H9 (cell line): ENCODE measurements around the gene CAPN14. TPM values are rescaled to one million over a fixed set of nuclear protein-coding genes. Genes with fewer than 3 reads are reported as not detected.

Source experiments
- DNase-seq: peaks from one replicate; pipeline ENCODE4 v3.0.0-alpha.2; 2017
- H2AFZ ChIP-seq: one replicate; pipeline ENCODE4 v1.6.1; 2013; ENCODE audit warnings: mild to moderate bottlenecking, low read length, control low read depth, moderate library complexity
- H2AK5ac ChIP-seq: 2 replicates; pipeline ENCODE4 v1.6.1; 2013; ENCODE audit warnings: low read length, control low read depth, mixed read lengths; ENCODE audit not compliant: insufficient read length
- H2BK120ac ChIP-seq: one replicate; pipeline ENCODE4 v1.6.1; 2013; ENCODE audit warnings: low read depth, mild to moderate bottlenecking, low read length, control low read depth, inconsistent platforms; ENCODE audit not compliant: poor library complexity, severe bottlenecking
- H2BK12ac ChIP-seq: 2 replicates; pipeline ENCODE4 v1.6.1; 2013; ENCODE audit warnings: low read length, control low read depth, mixed read lengths, low read depth; ENCODE audit not compliant: insufficient read length
- H2BK15ac ChIP-seq: 2 replicates; pipeline ENCODE4 v1.6.1; 2013; ENCODE audit warnings: low read depth, low read length, control low read depth
- H2BK20ac ChIP-seq: one replicate; pipeline ENCODE4 v1.6.1; 2013; ENCODE audit warnings: low read depth, mild to moderate bottlenecking, low read length, control low read depth, inconsistent platforms; ENCODE audit not compliant: poor library complexity, severe bottlenecking
- H2BK5ac ChIP-seq: 2 replicates; pipeline ENCODE4 v1.6.1; 2013; ENCODE audit warnings: low read length, control low read depth, mixed read lengths; ENCODE audit not compliant: insufficient read length
- H3K14ac ChIP-seq: 2 replicates; pipeline ENCODE4 v1.6.1; 2013; ENCODE audit warnings: low read length, control low read depth; ENCODE audit not compliant: insufficient read depth
- H3K18ac ChIP-seq: 2 replicates; pipeline ENCODE4 v1.6.1; 2013; ENCODE audit warnings: low read depth, mild to moderate bottlenecking, mixed read lengths, low read length, control low read depth; ENCODE audit not compliant: insufficient read length
- H3K23ac ChIP-seq: 2 replicates; pipeline ENCODE4 v1.6.1; 2013; ENCODE audit warnings: low read length, control low read depth, mixed read lengths, low read depth; ENCODE audit not compliant: insufficient read length
- H3K23me2 ChIP-seq: 2 replicates; pipeline ENCODE4 v1.6.1; 2013; ENCODE audit warnings: low read depth, mild to moderate bottlenecking, mixed read lengths, low read length, control low read depth; ENCODE audit not compliant: insufficient read length, poor library complexity, severe bottlenecking
- H3K27ac ChIP-seq: 2 replicates; pipeline ENCODE4 v1.5.1; 2013; ENCODE audit warnings: low read length, control low read depth, mixed read lengths, low read depth; ENCODE audit not compliant: insufficient read length
- H3K27me3 ChIP-seq: 2 replicates; pipeline ENCODE4 v1.6.1; 2013; ENCODE audit warnings: low read length, control low read depth, inconsistent platforms; ENCODE audit not compliant: insufficient read depth
- H3K4ac ChIP-seq: 2 replicates; pipeline ENCODE4 v1.6.1; 2013; ENCODE audit warnings: low read depth, mild to moderate bottlenecking, control low read depth, inconsistent platforms, low read length, moderate library complexity
- H3K4me1 ChIP-seq: 2 replicates; pipeline ENCODE4 v1.6.1; 2013; ENCODE audit warnings: low read length, control low read depth, inconsistent platforms; ENCODE audit not compliant: insufficient read depth
- H3K4me2 ChIP-seq: 2 replicates; pipeline ENCODE4 v1.6.1; 2013; ENCODE audit warnings: low read length, control low read depth, mixed read lengths; ENCODE audit not compliant: insufficient read length, insufficient read depth
- H3K56ac ChIP-seq: 2 replicates; pipeline ENCODE4 v1.6.1; 2013; ENCODE audit warnings: low read depth, mild to moderate bottlenecking, mixed read lengths, low read length, control low read depth; ENCODE audit not compliant: insufficient read length
- H3K79me1 ChIP-seq: 2 replicates; pipeline ENCODE4 v1.6.1; 2013; ENCODE audit warnings: low read depth, mild to moderate bottlenecking, moderate library complexity, low read length, control low read depth, inconsistent platforms; ENCODE audit not compliant: insufficient read depth, poor library complexity, severe bottlenecking
- H3K79me2 ChIP-seq: 2 replicates; pipeline ENCODE4 v1.6.1; 2013; ENCODE audit warnings: low read length, control low read depth, inconsistent platforms; ENCODE audit not compliant: insufficient read depth
- H3K9ac ChIP-seq: 2 replicates; pipeline ENCODE4 v1.6.1; 2013; ENCODE audit warnings: low read length, control low read depth, mixed read lengths; ENCODE audit not compliant: insufficient read length; ENCODE audit errors: extremely low read depth
- H3K9me3 ChIP-seq: one replicate; pipeline ENCODE4 v1.6.1; 2013; ENCODE audit warnings: low read depth, low read length, inconsistent platforms; ENCODE audit not compliant: control insufficient read depth
- H3T11ph ChIP-seq: one replicate; pipeline ENCODE4 v1.6.1; 2013; ENCODE audit warnings: mild to moderate bottlenecking, low read length, control low read depth, inconsistent platforms
- H4K20me1 ChIP-seq: one replicate; pipeline ENCODE4 v1.6.1; 2013; ENCODE audit not compliant: control insufficient read depth, insufficient read length, insufficient read depth
- H4K5ac ChIP-seq: 2 replicates; pipeline ENCODE4 v1.6.1; 2013; ENCODE audit warnings: low read depth, mild to moderate bottlenecking, mixed read lengths, low read length, control low read depth; ENCODE audit not compliant: insufficient read length
- H4K8ac ChIP-seq: replicated peaks from 2 replicates; pipeline ENCODE4 v1.6.1; 2013; ENCODE audit warnings: low read length, control low read depth, mixed read lengths, low read depth; ENCODE audit not compliant: insufficient read length
- H4K91ac ChIP-seq: 2 replicates; pipeline ENCODE4 v1.6.1; 2013; ENCODE audit warnings: low read depth, mild to moderate bottlenecking, moderate library complexity, mixed read lengths, low read length, control low read depth; ENCODE audit not compliant: insufficient read length
- H3K27ac Mint-ChIP-seq, 3 experiments: 2 replicates in 2 of 3; 3 replicates in 1 of 3; pipeline ENCODE4 v1.8.0; 2020 to 2021; ENCODE audit warnings: mixed read lengths in 3 of 3, mild to moderate bottlenecking in 1 of 3, moderate library complexity in 1 of 3
- H3K27me3 Mint-ChIP-seq: 2 replicates; pipeline ENCODE4 v1.8.0; 2021; ENCODE audit warnings: low read depth, mild to moderate bottlenecking, moderate library complexity, mixed read lengths
- H3K36me3 Mint-ChIP-seq, 3 experiments: 2 replicates in 2 of 3; 3 replicates in 1 of 3; pipeline ENCODE4 v1.8.0; 2020 to 2021; ENCODE audit warnings: low read depth in 3 of 3, mixed read lengths in 3 of 3; ENCODE audit not compliant: insufficient read depth in 1 of 3
- H3K4me1 Mint-ChIP-seq, 2 experiments: 2 replicates each; pipeline ENCODE4 v1.8.0; 2020; ENCODE audit warnings: mixed read lengths in 2 of 2
- H3K4me3 Mint-ChIP-seq, 2 experiments: 2 replicates in 1 of 2; 3 replicates in 1 of 2; pipeline ENCODE4 v1.8.0; 2020 to 2021; ENCODE audit warnings: mild to moderate bottlenecking in 2 of 2, mixed read lengths in 2 of 2, moderate library complexity in 1 of 2
- H3K9me3 Mint-ChIP-seq, 2 experiments: 2 replicates in 1 of 2; 3 replicates in 1 of 2; pipeline ENCODE4 v1.8.0; 2020; ENCODE audit warnings: mild to moderate bottlenecking in 2 of 2, mixed read lengths in 2 of 2, moderate library complexity in 1 of 2
- CTCF ChIP-seq: fragments of 200-600 bp; sonication (generic); conservative IDR thresholded peaks from 3 replicates; pipeline ENCODE4 v1.8.0; 2021; ENCODE audit warnings: antibody characterized with exemption, mild to moderate bottlenecking
- WGBS: extraction: QIAGEN DNeasy Blood & Tissue Kit; methylation state at CpG from one replicate; pipeline ENCODE4 v1.1.7; 2013; ENCODE audit warnings: missing lambda C conversion rate, low lambda C conversion rate, mixed read lengths; ENCODE audit not compliant: insufficient read length; ENCODE audit errors: extremely low coverage; 5-methylcytosine and 5-hydroxymethylcytosine counted together
- total RNA-seq: library from RNA; stranded (reverse); gene quantifications from 2 replicates; pipeline ENCODE4 v1.2.1, GENCODE V29; 2021

CAPN14 gene
- total RNA-seq, 1 experiment from 2014 or later = 0.09 TPM

- H2BK5ac ChIP-seq = no peak overlapping the region
- no peak for TF ChIP-seq CTCF
- no peaks in the 10 kb centered on the region for H3K79me1 ChIP-seq
- H2BK15ac ChIP-seq = no peak overlapping the region
- H4K8ac ChIP-seq = no peak overlapping the region
- H3K56ac ChIP-seq = no peak overlapping the region
- H4K5ac ChIP-seq = no peak overlapping the region
- no peaks in the 10 kb centered on the region for H4K20me1 ChIP-seq
- H3K9ac ChIP-seq = no peak overlapping the region
- no peak overlapping the region for H2AK5ac ChIP-seq
- no peak overlapping the region for H4K91ac ChIP-seq
- H3K79me2 ChIP-seq = no peaks in the 10 kb centered on the region
- Mint-ChIP-seq H3K4me3 (no peak overlapping the region), H3K27ac (no peak overlapping the region), H3K4me1 (peaks cover 49 to 61% of the 10 kb centered on the region in 2 experiments), H3K27me3 (peaks cover 53% of the 10 kb centered on the region), H3K9me3 (0 out of 5 replicates have a peak, but pooled peaks cover 0 to 6% of the 10 kb centered on the region in 2 experiments), H3K36me3 (no peaks in the 10 kb centered on the region)
- no peak overlapping the region for H3K18ac ChIP-seq
- no peak overlapping the region for H2BK12ac ChIP-seq
- DNase-seq = no peak
- H3K27me3 ChIP-seq = peaks cover 15% of the 10 kb centered on the region; the same call in 1 of the 2 replicates
- H3K23me2 ChIP-seq = peaks cover 10% of the 10 kb centered on the region
- no peak overlapping the region for H2BK120ac ChIP-seq
- no peak overlapping the region for H2BK20ac ChIP-seq
- H3K23ac ChIP-seq = no peak overlapping the region
- H3K14ac ChIP-seq = no peak overlapping the region
- H3K4ac ChIP-seq = no peak overlapping the region
- peaks cover 4% of the 10 kb centered on the region; the same call in 1 of the 2 replicates for H3K4me1 ChIP-seq
- H3T11ph ChIP-seq = no peak overlapping the region
- WGBS = no CpG with 5 or more reads among the region's 5 CpGs
- H2AFZ ChIP-seq = no peak overlapping the region
- no peak overlapping the region for H3K4me2 ChIP-seq
- no peaks in the 10 kb centered on the region for H3K9me3 ChIP-seq
- no peak overlapping the region for H3K27ac ChIP-seq
Observed at GRCh38 chr2:31134480-31134879, 82.8 kb downstream of the CAPN14 start.
